ENCODE results near the gene FOXB1.

Gene FOXB1

GRCh38 chr15:60020736-60021135 lies 16.6 kb downstream of the FOXB1 start:
- no peak for DNase-seq (ENCODE audit: low read depth)

DNA sequence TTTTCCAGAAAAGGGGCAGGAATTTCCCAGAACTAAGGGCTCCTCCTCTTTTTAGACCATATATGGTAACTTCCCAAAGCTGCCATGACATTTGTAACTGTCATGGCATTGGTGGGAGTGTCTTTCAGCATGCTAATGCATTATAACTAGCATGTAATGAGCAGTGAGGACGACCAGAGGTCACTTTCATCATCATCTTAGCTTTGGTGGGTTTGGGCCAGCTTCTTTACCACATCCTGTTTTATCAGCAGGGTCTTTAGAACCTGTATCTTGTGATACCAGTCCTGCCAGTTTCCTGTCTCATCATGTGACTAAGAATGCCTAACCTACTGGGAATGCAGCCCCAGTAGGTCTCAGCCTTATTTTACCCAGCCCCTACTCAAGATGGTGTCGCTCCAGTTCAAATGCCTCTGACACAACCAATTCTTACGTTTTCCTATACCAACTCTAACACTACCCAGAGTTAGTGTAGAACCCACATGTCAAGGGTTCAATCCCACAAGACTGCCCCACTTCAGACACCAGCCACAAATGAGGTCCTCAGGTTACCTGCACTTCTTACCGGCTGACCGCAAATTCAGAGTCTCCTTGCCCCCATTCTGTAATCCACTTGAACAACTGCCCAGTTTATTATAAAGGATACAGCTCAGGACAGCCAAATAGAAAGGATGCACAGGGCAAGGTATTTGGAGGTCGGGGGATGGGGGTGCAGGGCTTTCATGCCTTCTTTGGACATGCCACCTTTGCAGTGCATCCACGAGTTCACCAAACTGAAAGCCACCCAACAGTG lies 17.7 kb downstream of the FOXB1 start:
- no peak for DNase-seq (ENCODE audit: low read depth)

GRCh38 chr15:60022379-60022741 lies 18.2 kb downstream of the FOXB1 start:
- DNase-seq (ENCODE audit: low read depth), result no peak

- no peak for DNase-seq (ENCODE audit: low read depth)
Observed at GRCh38 chr15:60026555-60026954, 22.4 kb downstream of the FOXB1 start.

DNA sequence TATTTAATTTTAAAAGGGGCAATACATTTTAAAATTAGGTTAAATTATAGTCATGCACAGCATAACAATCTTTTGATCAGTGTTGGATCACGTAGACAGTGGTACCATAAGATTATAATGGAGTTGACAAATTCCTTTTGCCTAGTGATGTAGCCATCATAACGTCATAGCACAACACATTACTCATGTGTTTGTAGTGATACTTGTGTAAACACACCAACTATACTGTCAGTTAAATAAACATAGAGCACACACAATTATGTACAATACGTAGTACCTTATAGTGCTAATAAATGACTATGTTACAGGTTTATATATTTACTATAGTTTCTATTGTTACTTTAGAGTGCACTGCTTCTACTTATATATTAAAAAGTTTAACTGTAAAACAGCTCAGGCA lies 31.2 kb downstream of the FOXB1 start:
- no peak for DNase-seq (ENCODE audit: low read depth)

- DNase-seq (ENCODE audit: low read depth), result no peak
Observed at GRCh38 chr15:60039316-60039715, 35.2 kb downstream of the FOXB1 start.

GRCh38 chr15:60043744-60044435 lies 39.8 kb downstream of the FOXB1 start:
- no peak for DNase-seq (ENCODE audit: low read depth)

DNA sequence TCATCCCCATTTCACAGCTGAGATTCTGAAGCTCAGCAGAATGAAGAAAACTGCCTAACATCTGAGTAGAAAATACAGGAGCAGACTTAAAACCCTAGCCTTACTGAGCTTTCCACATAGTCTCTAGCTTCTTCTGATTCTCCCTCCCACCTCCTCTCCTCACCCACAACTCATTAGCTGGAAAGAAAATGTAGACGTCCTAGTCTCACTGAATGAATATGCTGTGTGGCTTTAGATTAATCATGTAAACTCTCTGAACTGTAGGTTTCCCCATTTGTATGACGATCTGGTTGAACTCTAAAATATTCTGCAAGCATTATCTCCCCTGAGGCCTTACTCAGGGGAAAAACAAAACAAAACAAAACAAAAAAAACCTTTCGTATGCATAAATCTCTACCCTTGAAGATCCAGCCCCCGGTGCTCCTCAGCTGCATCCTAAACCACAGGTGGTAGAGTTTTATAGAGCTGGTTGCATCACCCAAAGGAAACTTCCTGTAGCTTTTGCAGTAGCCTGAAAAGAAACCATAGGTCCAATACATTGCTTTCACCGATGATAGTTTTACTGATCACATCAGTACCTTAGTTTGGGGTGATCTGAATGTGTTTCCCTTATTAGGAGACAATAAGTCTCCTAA lies 40.6 kb downstream of the FOXB1 start:
- no peak for DNase-seq (ENCODE audit: low read depth)

DNA sequence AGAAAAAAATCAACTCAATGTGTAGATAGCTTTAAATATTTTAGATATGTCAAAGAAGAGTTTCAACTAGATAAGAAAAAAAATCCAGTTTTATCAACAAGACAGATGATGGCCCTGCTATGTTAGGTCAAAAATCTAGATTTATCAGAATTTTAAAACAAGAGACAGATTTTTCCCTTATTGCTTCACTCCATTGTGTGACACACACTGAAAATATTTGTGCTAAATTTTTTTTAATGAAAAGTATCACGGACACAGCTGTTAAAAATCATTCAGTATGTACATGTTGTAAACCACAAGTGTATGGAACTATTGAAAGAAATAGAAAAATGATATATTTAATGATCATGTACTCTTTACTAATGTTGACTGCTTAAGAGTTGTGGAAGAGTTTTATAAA lies 43.6 kb downstream of the FOXB1 start:
- peak; percentile 6 for DNase-seq (ENCODE audit: low read depth)

- DNase-seq (ENCODE audit: low read depth), result no peak
Observed at GRCh38 chr15:60049948-60050347, 45.8 kb downstream of the FOXB1 start.

- no peak for DNase-seq (ENCODE audit: low read depth)
Observed at GRCh38 chr15:60052796-60053195, 48.7 kb downstream of the FOXB1 start.

DNA sequence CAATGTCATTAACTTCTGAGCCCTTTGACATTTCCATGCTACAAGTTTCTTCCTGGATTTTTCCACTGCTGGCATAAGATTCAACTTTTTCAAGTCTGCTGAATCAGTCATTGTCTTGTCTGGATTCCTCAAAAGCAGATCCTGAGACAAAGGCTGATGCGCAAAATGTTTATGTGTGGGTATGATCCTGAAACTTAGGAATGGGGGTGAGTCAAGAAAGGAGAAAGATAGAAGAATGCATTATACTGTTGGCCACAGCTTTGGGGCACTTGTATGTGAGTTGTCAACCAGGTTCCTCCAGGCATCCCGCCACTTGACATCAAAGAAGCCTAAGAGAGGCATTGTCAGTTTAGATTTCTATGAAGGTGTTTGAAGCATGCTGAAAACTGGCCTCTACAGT lies 50.4 kb downstream of the FOXB1 start:
- no peak for DNase-seq (ENCODE audit: low read depth)
